HG02943 (cell line): Measurements from ENCODE around the gene HLX.

Experiments
- ATAC-seq: cut with Tn5 transposase; IDR thresholded peaks from one replicate; pipeline ENCODE4 v1.9.1; 2021; ENCODE audit warnings: mild to moderate bottlenecking, low read depth, moderate library complexity; ENCODE audit not compliant: unreplicated experiment

HLX gene, protein sequence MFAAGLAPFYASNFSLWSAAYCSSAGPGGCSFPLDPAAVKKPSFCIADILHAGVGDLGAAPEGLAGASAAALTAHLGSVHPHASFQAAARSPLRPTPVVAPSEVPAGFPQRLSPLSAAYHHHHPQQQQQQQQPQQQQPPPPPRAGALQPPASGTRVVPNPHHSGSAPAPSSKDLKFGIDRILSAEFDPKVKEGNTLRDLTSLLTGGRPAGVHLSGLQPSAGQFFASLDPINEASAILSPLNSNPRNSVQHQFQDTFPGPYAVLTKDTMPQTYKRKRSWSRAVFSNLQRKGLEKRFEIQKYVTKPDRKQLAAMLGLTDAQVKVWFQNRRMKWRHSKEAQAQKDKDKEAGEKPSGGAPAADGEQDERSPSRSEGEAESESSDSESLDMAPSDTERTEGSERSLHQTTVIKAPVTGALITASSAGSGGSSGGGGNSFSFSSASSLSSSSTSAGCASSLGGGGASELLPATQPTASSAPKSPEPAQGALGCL

DNA sequence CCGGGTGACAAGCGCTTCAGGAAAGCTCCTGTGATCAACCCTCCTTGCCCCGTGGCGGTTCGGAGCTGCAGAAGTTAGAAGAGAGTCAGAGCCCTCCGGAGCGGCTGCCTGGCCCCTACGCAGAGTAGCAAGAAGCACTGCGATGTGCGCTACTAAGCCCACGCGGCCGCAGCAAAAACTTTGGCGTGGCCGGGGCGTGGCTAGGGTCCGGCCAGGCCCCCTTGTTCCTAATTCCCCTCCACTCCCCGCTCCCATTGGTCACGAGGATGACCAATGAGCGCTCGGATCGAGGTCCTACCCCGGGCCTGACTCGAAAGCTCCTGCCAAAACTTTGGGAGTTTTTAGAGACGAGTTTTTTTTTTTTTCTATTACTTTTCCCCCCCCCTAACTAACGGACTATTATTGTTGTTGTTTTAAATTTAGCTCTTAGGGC lies at the start of gene HLX:
HLX (plus strand) TSS at position 368 of the 433 bp plus-strand sequence. CDS start 415 bp downstream, outside the sequence.
- no peak for ATAC-seq

DNA sequence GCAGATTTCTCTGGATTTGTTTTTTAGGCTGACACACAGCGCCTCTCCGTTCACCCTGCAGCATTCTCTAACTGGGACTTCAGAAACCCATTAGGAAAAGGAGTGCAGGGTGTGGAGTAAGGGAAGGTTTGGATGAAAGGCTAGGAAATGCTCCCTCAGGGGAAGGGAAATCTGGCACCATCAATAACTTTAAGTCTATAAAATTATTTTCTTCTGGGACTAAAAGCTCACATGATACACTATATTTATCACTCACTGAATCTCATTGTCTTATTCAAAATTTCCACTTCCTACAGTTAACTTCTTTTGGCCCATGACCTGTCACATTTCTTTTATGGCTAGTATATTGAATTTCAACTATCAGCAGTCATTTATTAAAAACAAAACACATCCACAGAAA lies 45.8 kb upstream of the HLX start:
- ATAC-seq = no peak

DNA sequence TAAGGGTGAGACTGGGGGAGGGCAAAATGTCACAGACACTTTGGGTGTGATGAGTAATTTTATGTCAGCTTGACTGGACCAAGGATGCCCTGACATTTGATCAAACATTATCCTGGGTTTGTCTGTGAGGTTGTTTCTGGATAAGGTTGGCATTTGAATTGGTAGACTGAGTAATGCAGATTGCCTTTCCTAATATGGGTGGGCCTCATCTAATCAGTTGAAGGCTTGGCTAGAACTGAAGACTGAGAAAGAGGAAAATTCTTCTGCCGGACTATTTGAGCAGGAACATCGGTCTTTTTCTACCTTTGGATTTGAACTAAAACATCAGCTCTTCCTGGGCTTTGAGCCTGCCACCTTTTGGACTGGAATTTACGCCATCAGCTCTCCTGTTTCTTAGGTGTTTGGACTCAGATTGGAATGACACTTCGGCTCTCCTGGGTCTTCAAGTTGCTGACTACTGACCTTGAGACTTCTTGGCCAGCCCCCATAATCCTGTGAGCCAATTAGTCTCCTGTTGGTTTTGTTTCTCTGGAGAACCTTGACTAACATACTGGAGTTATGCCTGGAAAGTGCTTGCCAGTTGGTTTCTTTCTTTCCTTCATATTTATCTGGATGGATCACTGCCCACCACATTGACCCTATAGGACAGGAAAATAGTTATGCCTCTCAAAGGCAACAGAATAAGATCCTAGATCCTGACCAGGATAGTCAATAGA lies 44.9 kb upstream of the HLX start:
- no peak for ATAC-seq

DNA sequence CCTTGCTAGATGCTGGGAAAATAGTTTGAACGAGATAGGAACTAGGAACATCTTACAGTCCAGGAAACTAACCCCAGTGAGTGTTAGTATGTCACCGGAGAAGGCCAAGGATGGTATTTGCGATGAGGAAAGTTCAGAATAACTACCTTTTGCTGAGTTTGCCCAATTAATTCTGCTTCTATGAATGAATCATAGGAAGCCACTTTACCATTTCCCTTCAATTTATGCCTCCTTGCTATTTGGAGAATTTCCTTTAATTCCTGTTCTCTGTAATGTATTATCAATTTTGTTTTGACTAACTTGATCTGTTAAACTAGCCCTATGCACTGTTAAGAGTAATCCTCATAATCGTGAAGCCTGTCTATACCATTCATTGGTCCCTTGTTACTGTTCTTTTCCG lies 40.7 kb upstream of the HLX start:
- ATAC-seq = no peak

DNA sequence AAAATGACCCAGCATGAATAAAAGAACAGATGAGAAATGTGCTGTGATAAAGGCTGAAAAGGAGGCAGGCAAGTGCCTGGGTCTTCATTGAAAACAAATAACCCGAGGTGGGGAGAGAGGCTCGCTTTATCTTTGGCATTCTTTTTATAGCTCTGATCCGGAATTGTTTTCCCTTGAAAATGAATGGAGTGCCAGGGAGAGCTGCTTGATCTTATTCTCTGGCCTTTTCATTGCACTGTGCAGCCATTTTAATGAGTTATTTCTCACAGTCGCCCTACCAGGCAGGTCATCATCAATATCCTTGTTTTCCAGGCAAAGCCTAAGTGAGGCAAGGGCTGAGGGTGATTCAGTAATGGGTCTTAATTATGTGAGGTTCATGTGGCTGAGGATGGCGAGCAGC lies 39.8 kb upstream of the HLX start:
- no peak for ATAC-seq

DNA sequence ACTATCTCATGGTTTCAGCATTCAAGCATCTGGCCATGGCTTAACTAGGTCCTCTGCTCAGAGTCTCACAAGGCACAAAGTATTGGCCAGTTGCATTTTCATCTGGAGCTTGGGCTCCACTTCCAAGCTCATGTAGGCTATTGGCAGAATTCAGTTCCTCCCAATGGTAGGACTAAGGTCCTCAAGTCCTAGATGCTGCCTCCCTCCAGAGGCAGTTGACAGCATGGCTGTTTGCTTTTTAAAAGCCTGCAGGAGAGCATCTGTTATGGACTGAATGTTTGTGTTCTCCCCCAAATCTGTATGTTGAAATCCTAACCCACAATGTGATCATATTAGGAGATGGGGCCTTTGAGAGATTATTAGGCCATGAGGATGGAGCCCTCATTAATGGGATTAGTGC lies 38.0 kb upstream of the HLX start:
- no peak for ATAC-seq

DNA sequence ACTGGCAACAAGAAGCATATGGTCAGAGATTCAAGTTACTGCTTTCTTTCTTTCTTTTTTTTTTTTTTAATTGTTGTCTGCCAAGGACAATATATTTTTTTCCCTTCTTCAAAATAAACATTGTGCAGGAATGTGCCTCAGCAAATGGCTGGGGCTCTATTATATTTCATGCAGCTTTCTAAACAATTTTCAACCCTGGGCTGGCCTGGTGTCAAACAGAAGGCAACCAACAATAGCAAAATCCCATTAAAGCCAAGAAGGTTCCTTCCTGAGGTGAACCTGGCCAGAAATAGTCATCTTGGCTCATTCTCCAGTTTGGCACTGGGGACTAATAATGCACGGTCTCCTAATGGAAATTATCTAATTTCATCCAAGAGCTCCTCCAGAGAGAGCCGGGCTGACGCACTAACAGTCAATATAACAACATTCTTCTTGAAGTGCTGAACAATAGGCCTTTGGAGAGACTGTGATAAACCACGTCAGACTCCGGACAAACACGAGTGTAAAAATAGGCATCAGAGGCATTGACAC lies 35.7 kb upstream of the HLX start:
- ATAC-seq = no peak

DNA sequence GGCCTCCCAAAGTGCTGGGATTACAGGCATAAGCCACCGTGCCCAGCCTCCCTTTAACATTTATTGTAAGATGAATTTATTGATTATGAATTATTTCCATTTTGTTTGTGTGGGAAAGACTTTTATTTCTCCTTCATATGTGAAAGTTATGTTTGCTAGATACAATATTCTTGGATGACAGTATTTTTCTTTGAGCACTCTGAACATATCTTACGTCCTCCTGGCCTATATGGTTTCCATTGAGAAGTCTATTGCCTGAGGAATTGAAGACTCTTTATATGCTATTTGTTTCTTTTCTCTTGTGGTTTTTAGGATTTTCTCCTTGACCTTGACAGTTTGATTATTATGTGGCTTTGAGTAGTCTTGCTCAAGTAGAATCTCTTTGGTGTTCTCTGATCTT lies 26.8 kb upstream of the HLX start:
- ATAC-seq = no peak

DNA sequence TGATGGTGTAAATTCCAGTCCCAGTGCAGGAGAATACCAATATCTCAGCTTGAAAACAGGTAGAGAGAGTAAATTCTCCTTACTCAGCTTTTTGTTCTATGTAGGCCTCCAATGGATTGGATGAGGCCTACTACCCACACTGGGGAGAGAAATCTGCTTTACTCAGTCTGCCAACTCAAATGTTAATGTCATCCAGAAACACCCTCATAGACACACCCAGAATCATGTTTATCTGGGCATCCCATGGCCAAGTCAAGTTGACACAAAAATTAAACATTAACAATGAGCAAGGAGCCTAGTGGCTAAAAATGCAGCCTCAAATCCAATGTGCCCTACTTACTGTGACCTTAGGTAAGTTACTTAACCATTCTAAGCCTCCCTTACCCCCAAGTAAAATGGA lies 6.9 kb upstream of the HLX start:
- no peak for ATAC-seq

DNA sequence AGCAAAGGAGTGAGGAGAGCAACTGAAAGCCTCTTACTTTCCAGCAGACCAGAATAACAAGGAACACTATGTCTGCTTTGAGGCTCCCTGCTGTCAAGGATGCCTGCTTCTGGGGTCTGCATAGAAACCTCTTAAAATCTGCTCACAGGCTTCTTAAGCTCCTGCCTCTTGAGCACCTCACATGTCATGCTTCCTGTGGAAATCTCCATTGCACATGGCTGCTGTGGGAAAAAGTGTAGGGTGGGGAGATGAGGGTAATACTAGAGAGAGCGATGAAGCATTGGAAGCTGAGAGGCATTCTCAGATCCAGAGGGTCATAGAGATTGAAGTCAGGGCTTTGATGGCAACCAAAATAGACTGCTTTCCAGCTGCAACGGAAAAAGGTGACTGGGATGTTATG lies 6.2 kb upstream of the HLX start:
- ATAC-seq = no peak

DNA sequence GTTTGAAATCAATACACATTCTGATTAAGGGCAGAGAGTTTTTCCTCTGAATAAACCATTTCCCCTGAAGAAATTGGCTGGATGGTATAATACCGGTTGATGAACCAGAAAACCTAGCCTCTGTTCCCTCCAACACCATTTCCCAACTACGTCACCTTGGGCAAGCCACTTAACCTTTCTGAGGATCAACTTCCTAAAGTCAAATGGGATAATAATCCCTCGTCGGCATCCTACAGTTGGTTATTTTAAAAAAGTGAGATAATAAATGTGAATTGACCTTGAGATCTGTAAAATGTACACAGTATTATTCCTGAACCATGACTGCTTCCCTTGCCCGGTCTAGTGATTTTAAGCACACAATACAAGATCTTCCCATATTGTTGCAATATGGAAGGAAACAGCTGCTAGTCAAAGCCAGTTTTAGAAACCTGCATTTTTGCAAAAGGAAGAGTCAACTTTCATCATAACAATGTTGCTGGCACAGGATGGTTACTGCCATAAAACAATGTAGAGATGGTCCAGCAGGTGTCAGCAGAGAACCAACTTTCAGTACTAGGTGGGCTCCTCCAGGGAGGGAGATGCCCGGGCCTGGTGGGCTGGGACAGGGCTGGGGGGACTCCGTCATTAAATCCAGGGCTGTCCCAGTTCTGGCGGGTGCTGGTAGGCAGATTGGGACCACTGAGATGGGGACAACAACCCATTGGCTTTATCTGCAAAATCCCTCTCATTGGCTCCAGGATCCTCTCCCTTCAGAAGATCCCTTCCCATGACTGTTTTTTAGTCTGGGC lies 5.2 kb upstream of the HLX start:
- ATAC-seq = no peak

DNA sequence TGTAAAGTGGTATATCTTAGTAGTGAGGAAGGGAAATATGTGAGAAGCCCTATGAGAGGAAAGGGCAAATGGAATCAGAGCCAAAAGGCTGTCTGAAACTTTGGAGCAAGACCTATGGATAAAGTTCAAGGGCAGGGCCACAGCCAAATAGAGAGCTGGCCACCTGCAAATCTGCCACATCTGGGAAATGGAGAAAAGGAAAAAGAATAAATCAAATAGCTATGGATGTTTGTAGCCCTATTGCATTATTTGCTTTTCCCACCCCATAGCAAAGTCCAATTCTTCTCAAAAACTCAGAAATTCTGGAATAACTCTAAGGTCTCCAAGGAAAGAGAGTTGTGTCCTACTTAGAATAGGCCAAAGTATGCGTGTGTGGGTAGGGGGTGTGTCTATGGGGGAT lies 4.0 kb upstream of the HLX start:
- no peak for ATAC-seq

DNA sequence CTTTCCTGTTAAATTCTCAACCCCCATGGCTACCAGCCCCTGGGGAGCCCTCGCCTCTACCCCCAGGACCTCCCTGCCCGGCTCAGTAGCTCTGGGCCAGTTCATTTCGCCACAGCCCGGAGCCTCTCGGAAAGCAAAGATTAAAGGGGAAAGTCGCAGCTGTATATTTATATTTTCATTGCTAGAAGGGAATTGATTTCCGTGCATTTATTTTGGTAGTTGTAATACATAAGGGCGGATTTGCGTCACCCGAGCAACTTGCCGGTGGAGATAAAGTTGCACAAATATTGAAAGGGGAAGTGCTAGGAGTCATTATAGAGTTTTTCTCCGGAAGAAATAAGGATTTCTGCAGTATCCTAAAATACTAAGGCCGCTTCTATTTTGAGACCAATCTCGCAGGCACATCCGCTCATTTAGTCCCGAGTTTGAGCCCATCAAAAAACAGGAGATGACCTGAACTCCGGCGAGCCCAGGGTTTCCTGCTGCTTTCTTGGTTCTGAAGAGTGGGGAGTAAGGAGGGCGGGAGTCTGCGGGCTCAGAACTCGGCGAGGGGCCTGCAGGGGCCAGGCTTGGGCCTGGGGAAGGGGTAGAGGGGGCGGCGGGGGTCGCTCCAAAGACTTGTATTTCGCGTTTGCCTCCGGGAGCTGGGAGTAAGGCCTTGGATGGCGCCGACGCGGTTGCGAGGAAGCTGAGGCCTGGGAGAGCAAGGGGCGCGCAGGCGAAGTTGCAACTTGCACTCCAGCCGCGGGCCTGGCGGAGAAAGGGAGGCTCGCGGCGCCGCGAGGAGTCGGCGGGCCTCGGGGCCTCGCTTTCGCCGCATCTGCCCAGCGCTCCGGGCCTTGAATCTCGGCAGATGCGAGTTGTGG lies 2.5 kb upstream of the HLX start:
- ATAC-seq = no peak

DNA sequence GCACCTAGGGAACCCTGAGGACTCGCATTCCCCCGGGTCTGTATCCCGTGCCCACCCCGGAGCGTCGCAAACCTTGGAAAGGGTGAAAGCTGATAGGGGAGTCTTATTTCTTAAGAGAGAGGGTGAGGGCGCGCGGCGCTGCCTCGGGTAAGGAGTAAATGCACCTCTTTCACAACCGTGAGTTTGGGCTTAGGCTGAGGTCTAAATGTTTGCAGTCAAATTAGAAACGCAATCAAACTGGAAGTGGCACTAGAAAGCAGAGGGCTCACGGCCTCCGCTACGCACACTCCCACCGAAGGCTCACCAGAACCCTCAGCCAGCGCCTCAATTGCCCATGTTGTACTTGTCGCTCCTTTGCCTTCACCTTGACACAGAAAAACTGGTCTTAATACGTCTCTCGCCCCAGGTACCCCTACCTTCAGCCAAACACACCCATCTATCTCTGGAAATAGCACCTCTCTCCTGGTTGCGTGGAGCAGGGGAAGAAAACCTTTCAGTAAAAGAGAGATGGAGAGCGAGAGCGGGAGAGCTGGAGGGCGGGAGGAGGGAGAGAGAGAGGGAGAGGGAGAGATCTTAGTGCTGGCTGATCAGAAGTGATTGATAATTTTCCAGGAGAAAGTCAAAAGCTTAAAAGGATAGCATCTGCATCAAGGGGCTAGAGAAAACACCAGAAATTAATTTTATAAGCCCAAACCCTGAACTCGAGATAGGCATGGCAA lies 1.7 kb upstream of the HLX start:
- no peak for ATAC-seq

DNA sequence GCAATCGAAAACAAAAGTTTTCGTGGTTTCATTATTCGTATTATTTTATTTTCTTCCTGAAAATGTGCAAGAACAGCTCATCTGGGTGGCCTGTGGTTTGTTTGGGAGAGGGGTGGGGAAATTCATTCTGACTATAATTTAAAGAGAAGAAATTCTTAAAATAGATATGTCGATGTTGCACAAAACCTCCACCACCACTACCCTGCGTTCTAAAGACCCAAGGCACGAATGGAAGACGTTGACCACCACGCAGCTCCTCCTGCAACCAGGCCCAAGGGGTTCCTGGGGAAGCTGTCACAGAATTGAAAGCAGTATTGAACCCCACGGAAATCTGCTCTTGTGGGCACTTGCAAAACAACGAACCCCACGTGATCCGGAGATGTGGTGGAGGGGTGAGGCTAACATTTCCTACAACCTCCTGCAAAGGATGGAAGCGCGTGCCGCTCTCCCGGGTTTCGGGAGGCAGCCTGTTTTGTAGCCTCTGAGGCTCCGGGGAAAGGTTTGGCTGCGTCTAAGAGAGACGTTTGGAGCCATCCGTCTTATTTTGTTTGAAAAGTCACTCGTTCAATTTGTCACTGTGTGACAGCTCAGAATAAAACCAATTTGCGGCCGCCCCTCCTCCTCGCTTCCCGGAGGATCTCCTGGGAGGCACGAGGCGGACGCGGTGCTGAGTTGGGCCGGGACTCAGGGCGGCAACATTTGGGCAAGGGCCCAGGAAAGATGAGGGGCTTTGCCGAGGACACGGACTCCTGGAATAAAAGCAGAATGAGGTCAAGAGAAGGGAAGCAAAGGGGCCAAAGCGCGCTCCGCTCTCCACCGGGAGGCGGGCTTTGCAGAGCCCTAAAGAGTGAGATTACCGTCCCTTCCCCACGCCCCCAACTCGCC lies 810 bp upstream of the HLX start:
- no peak for ATAC-seq

DNA sequence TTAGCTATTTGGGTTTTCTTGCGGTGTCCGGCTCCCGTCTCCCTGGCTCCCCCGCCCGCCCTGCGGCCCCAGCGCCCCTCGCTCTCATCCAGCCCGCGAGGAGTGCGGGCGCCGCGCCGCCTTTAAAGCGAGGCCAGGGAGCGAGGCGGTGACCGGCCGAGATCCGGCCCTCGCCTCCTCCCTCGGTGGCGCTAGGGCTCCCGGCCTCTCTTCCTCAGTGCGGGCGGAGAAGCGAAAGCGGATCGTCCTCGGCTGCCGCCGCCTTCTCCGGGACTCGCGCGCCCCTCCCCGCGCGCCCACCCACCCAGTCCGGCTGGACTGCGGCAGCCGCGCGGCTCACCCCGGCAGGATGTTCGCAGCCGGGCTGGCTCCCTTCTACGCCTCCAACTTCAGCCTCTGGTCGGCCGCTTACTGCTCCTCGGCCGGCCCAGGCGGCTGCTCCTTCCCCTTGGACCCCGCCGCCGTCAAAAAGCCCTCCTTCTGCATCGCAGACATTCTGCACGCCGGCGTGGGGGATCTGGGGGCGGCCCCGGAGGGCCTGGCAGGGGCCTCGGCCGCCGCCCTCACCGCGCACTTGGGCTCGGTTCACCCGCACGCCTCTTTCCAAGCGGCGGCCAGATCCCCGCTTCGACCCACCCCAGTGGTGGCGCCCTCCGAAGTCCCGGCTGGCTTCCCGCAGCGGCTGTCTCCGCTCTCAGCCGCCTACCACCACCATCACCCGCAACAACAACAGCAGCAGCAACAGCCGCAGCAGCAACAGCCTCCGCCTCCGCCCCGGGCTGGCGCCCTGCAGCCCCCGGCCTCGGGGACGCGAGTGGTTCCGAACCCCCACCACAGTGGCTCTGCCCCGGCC lies 492 bp downstream of the HLX start:
- no peak for ATAC-seq

DNA sequence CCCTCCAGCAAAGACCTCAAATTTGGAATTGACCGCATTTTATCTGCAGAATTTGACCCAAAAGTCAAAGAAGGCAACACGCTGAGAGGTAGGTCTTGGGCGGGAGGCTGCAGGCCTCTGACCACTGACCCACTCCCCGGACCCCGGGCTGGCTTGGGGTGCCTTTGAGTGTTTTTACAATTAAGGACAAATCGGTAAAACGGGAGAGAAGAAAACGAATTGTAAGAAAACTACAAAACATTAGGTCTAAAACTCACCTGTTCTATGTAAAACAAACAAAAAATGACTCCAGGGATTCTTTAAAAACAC lies 1.1 kb downstream of the HLX start:
- ATAC-seq = no peak
